Upper lobe of right lung (tissue), 1 donor: ENCODE data around the gene PTPRT. TPM values are rescaled to one million over a fixed set of nuclear protein-coding genes. Genes with fewer than 3 reads are reported as not detected.

Experiments used
- ATAC-seq: fragments of 200-7000 bp; cut with Tn5 transposase; one replicate; pipeline ENCODE4 v1.9.1; 2020; ENCODE audit warnings: mild to moderate bottlenecking, moderate library complexity
- DNase-seq: peaks from one replicate; pipeline ENCODE4 v3.0.0-alpha.2; 2020
- H3K27ac ChIP-seq: fragments of 200-600 bp; one replicate; pipeline ENCODE4 v1.8.0; 2022
- H3K27me3 ChIP-seq: fragments of 200-600 bp; one replicate; pipeline ENCODE4 v1.8.0; 2022; ENCODE audit warnings: mild to moderate bottlenecking
- H3K36me3 ChIP-seq: fragments of 200-600 bp; one replicate; pipeline ENCODE4 v1.8.0; 2022
- H3K4me1 ChIP-seq: fragments of 200-600 bp; one replicate; pipeline ENCODE4 v1.8.0; 2022
- H3K4me3 ChIP-seq: fragments of 200-600 bp; one replicate; pipeline ENCODE4 v1.8.0; 2022; ENCODE audit warnings: mild to moderate bottlenecking
- H3K9me3 ChIP-seq: fragments of 200-600 bp; one replicate; pipeline ENCODE4 v1.8.0; 2022
- CTCF ChIP-seq: fragments of 200-600 bp; IDR thresholded peaks from one replicate; pipeline ENCODE4 v1.8.0; 2022; ENCODE audit warnings: antibody characterized with exemption
- intact Hi-C: fragments of 100-400 bp; cut with DNase I; formaldehyde crosslinking; loops from one replicate; pipeline ENCODE4 v1.11.0; 2022
- total RNA-seq: library from RNA; stranded (reverse); fragmentation: NEBNext Ultra II Directional; extraction: Animal tissue kit (Norgen Biotek cat#: 25700); gene quantifications from one replicate; pipeline ENCODE4 v1.2.1, GENCODE V29; 2021
- donor health status: DM: no; HTN: yes; CAD: no; lungs with severe emphysema.

The PTPRT gene
- total RNA-seq, 1 donor from 2014 or later: 0.46 TPM

GRCh38 chr20:42130810-42131596 lies 1058.7 kb downstream of the PTPRT start:
- Histone ChIP-seq H3K4me1 (no peaks in the 10 kb centered on the region), H3K27me3 (no peaks in the 10 kb centered on the region), H3K27ac (no peak overlapping the region), H3K4me3 (no peak overlapping the region), H3K36me3 (no peaks in the 10 kb centered on the region), H3K9me3 (no peaks in the 10 kb centered on the region)
- intact Hi-C loops: no loop called here
- DNase-seq (no peak), ATAC-seq (no peak)
- TF ChIP-seq CTCF: no peak

DNA sequence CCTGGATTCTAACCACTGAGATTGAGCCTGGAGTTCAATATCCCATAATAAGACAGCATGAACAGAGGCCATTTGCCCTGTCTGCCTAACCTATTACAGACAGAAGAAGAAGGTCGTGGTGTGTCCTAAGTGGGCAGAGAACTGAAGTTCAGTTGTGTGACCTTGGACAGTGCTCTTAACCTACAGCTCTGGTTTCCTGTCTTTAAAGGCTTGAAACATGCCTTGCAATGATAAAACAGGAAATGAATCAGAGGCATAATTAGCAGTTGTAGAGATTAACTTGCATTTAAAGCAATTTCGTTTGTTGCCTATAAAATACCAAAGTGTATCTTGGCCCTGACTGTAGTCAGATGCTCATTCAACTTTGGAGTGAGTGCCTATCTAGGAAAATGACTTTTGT lies 1064.3 kb downstream of the PTPRT start:
- H3K4me3 ChIP-seq: no peak overlapping the region
- H3K27ac ChIP-seq: no peak overlapping the region
- intact Hi-C loops: no loop called here
- H3K4me1 ChIP-seq: no peaks in the 10 kb centered on the region
- no peak for TF ChIP-seq CTCF
- no peak for ATAC-seq
- no peaks in the 10 kb centered on the region for H3K36me3 ChIP-seq
- no peaks in the 10 kb centered on the region for H3K9me3 ChIP-seq
- no peaks in the 10 kb centered on the region for H3K27me3 ChIP-seq
- DNase-seq: no peak

DNA sequence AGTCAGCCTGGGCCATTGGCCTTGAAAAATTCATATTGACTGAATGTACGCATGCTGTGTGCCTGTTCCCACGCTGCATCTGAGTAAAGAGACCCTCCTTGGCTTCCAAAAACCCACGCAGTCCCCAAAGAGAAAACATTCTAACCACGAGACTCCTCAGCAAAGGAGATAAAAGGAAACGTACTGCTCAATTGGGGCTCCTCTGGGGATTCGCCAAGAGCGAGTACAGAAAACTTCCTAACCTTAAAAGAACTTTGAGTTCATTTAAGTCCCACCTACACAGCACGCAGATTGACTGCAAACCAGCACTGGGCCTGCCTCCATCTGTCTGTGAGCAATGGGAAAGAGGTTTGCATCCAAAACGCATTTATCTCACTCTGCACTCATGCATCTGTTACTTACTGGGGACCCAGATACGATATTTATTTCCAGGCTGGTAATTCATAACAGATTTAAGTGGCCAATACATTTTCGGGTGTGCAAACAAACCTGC lies 1065.7 kb downstream of the PTPRT start:
- ATAC-seq: no peak
- DNase-seq: no peak
- no peaks in the 10 kb centered on the region for H3K4me1 ChIP-seq
- H3K4me3 ChIP-seq: no peak overlapping the region
- H3K27me3 ChIP-seq: no peaks in the 10 kb centered on the region
- no peaks in the 10 kb centered on the region for H3K36me3 ChIP-seq
- intact Hi-C loops: no loop called here
- no peak overlapping the region for H3K27ac ChIP-seq
- H3K9me3 ChIP-seq: no peaks in the 10 kb centered on the region
- TF ChIP-seq CTCF: no peak

DNA sequence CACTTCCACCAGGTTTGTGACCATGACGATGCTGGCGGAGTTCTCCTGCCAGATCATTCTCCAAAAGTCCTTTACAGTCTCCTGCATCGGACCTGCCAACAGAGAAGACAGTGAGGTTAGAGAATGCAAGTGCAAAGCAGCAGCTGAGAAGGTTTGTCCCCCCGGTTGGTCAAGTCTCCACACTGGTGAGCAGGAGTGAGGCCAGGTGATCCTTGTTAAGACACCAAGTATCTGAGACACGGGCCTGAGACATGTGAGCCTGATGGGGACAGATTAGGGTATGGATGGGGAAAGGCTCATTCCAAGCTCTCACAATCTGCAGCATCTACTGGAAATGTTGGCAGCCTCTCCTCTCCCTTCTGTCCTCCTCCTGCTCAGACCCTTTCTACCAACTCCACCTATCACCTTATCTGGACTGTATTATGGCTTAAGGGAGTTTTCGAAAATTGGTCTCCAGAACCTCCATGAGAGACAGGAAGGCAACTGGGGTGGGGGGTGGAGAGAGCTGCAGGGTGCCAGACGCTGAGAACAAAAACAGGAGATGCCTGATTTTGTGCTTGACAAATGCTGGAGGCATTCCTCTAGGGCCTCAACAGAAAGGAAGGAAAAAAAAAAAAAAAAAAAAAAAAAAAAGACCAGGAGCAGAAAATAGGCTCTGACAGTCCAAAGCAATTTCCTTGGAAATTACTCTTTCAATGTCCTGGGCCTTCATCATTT lies 1071.1 kb downstream of the PTPRT start:
- H3K27ac ChIP-seq: no peak overlapping the region

DNA sequence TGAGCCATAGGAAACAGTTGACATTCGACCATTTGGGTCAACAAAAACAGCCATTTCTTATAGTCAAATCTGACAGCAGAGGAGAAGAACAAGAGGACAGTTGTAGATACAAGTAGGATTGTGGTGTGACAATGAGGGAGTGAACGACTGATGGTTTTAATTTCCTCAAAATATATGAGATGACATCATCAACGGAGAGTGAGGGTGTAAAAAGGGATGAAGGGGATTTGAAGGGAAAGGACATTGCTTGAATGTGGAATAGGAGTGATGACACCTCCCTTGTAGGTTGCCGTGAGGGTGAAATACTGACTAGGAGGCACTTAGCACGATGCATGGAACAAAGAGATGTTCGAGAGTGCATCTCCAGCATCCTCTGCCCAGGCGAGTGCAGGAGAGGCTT lies 1071.7 kb downstream of the PTPRT start:
- ATAC-seq: no peak
- Histone ChIP-seq H3K36me3 (no peaks in the 10 kb centered on the region), H3K4me1 (no peaks in the 10 kb centered on the region), H3K27me3 (no peaks in the 10 kb centered on the region), H3K9me3 (no peaks in the 10 kb centered on the region), H3K4me3 (no peak overlapping the region), H3K27ac (no peak overlapping the region)
- TF ChIP-seq CTCF: no peak
- no peak for DNase-seq
- intact Hi-C loops: no loop called here

More for the DNA sequence above, 1071.1 kb downstream of the PTPRT start:
- Histone ChIP-seq H3K4me1 (no peaks in the 10 kb centered on the region), H3K9me3 (no peaks in the 10 kb centered on the region), H3K4me3 (no peak overlapping the region), H3K27me3 (no peaks in the 10 kb centered on the region), H3K36me3 (no peaks in the 10 kb centered on the region)
- intact Hi-C loops: no loop called here
- ATAC-seq (no peak), DNase-seq (no peak)
- no peak for TF ChIP-seq CTCF
